GM12878 (cell line): ENCODE measurements around the gene BSX.

ENCODE experiments used
- IKZF2 ChIP-seq, 2 experiments: fragments of 450-650 bp; IDR thresholded peaks; 2 replicates each; pipeline ENCODE4 v1.6.1; 2017; ENCODE audit warnings: mild to moderate bottlenecking in 2 of 2, moderate library complexity in 2 of 2
- NBN ChIP-seq: fragments of 450-650 bp; IDR thresholded peaks from 2 replicates; pipeline ENCODE4 v1.6.1; 2016
- TAF1 ChIP-seq: IDR thresholded peaks from 2 replicates; pipeline ENCODE4 v1.6.1; 2011; ENCODE audit warnings: mild to moderate bottlenecking, low read depth, low read length, borderline replicate concordance
- TF ChIP-seq, protein P1 (sequence below), 3 experiments: IDR thresholded peaks in 2 of 3; conservative IDR thresholded peaks in 1 of 3; 2 replicates each; pipeline ENCODE4 v1.5.1; 2011; ENCODE audit warnings: low read depth in 3 of 3, low read length in 3 of 3, mild to moderate bottlenecking in 3 of 3, control low read depth in 2 of 3, moderate library complexity in 2 of 3, inconsistent platforms in 1 of 3, mixed read lengths in 1 of 3; ENCODE audit not compliant: control insufficient read depth in 2 of 3, insufficient read depth in 1 of 3; ENCODE audit errors: extremely low read depth in 1 of 3

DNA sequence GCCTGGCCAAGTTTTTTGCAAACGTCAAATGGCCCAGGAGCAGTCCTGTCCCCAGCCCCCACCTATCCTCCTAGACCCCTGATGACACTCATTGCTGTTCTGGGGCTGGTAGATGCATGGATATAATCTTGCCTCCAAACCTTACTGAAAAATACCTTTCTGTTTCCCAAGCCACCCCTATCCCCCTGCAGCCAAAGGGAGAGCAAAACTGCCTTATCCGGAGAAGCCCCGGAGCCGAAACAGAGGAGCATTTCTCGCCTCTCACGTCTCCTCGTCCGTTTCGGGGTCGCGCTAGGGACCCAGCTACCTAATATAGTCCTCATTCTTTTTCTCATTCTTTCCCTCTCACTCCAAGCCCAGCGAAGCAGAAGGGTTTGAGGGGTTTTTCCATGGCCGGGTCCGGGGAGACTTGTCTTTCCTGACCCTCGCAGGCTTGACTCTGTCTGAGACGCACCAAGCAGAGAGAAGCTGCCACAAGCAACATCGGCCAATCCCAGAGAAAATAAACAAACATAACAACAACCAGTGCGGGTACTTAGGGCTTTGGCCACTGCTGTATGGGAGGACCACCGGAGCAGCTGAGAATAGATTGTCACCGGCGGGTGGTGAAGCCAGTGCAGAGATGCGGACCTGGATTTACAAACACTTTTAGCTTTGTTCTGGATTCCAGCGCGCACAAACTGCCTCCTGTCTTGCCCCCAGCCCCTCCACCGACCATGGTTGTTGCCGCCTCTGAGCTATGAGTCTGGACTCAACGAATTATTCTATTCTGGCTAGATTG lies 1.6 kb downstream of the BSX start:
- TF ChIP-seq NBN: no peak
- no peak for TF ChIP-seq IKZF2 (IDR thresholded peaks at IDR 0.05)
- TF ChIP-seq, protein P1, sequence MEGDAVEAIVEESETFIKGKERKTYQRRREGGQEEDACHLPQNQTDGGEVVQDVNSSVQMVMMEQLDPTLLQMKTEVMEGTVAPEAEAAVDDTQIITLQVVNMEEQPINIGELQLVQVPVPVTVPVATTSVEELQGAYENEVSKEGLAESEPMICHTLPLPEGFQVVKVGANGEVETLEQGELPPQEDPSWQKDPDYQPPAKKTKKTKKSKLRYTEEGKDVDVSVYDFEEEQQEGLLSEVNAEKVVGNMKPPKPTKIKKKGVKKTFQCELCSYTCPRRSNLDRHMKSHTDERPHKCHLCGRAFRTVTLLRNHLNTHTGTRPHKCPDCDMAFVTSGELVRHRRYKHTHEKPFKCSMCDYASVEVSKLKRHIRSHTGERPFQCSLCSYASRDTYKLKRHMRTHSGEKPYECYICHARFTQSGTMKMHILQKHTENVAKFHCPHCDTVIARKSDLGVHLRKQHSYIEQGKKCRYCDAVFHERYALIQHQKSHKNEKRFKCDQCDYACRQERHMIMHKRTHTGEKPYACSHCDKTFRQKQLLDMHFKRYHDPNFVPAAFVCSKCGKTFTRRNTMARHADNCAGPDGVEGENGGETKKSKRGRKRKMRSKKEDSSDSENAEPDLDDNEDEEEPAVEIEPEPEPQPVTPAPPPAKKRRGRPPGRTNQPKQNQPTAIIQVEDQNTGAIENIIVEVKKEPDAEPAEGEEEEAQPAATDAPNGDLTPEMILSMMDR (IDR thresholded peaks at IDR 0.05 in 2 of 3, conservative IDR thresholded peaks at IDR 0.05 in 1 of 3; ENCODE audit: control insufficient read depth in 2 of 3, extremely low read depth in 1 of 3, insufficient read depth in 1 of 3, low read depth in 3 of 3, low read length in 3 of 3): no peak
- TF ChIP-seq TAF1: no peak
